ENCODE results near the gene ST3GAL4.

DNA sequence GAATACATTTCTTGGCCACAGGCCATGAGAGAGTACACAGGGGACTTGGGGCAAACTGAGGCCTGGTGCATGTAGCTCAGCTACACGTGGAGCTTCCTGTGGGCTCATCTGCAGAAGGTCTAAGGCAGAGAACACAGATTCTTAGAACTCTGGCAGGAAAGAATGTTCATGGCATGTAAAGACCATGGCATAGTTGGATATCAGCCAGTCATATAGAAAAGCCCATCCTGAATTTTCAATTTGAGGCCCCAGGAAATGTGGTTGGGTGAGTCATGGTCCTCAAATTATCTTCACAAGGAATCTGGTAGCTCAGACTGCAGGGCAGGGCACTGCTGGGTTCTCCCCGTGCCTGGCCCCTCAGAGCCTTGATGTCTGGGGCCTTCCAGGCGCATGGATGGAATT is 13.7 kb upstream of the ST3GAL4 start:
- TF ChIP-seq CTCF (optimal IDR thresholded peaks at IDR 0.05 in 1 of 3, IDR thresholded peaks at IDR 0.05 in 1 of 3, conservative IDR thresholded peaks at IDR 0.05 in 1 of 3; ENCODE audit: extremely low read depth in 1 of 3, insufficient read depth in 2 of 3, low read length in 3 of 3) (no peak), EZH2 (IDR thresholded peaks at IDR 0.05; ENCODE audit: low read length) (no peak)
